Pancreas (tissue), 10 donors: Measurements from ENCODE around the gene FBXO27. TPM values are rescaled to one million over a fixed set of nuclear protein-coding genes. Genes with fewer than 3 reads are reported as not detected.
A peak's percentile ranks its signal among the peaks of the same experiment; 100 is the strongest.

Source experiments
- ATAC-seq, 4 donors: fragments of 200-7000 bp; cut with Tn5 transposase; one replicate each; pipeline versions ENCODE4 v1.8.0 to v1.9.1; 2020; ENCODE audit warnings: mild to moderate bottlenecking in 4 of 4, moderate library complexity in 4 of 4
- DNase-seq, 6 donors: peaks; one replicate each; pipeline ENCODE4 v3.0.0-alpha.2; 2020
- FAIRE-seq: peaks from 2 replicates; lab custom pipeline; 2012; peaks lifted over from hg19 to GRCh38; lab: Jason Lieb, UNC
- H3K27ac ChIP-seq, 4 donors: fragments of 200-600 bp; sonication (generic); 1 replicate in 3 of 4; 2 replicates in 1 of 4; pipeline versions ENCODE4 v1.5.0 to v1.8.0; 2020
- H3K27me3 ChIP-seq, 4 donors: fragments of 200-600 bp; one replicate each; pipeline ENCODE4 v1.8.0; 2021
- H3K36me3 ChIP-seq, 3 donors: fragments of 200-600 bp; sonication (generic) in 1 of 3; one replicate each; pipeline versions ENCODE4 v1.5.0 to v1.8.0; 2020 to 2021
- H3K4me1 ChIP-seq, 3 donors: fragments of 200-600 bp; one replicate each; pipeline ENCODE4 v1.8.0; 2021
- H3K4me3 ChIP-seq, 4 donors: fragments of 200-600 bp; sonication (generic) in 2 of 4; one replicate each; pipeline versions ENCODE4 v1.5.0 to v1.8.0; 2020 to 2021
- H3K9me3 ChIP-seq, 4 donors: fragments of 200-600 bp; one replicate each; pipeline ENCODE4 v1.8.0; 2021
- WGBS, 2 donors: extraction: QIAGEN DNeasy Blood & Tissue Kit; methylation state at CpG; one replicate each; pipeline ENCODE4 v1.1.7; 2013; 5-methylcytosine and 5-hydroxymethylcytosine counted together
- intact Hi-C, 3 donors: fragments of 100-400 bp; cut with DNase I; formaldehyde crosslinking; loops; one replicate each; pipeline versions ENCODE4 v1.11.1 to v1.14.2; 2022
- polyA plus RNA-seq, 2 donors: library from polyadenylated mRNA; stranded (reverse); fragments of 200-250 nt; gene quantifications; one replicate each; pipeline ENCODE4 v1.2.3, GENCODE V29; 2013
- total RNA-seq, 6 donors: library from RNA; stranded (reverse); fragmentation: NEBNext Ultra II Directional in 4 of 6; extraction: Animal tissue kit (Norgen Biotek cat#: 25700) in 4 of 6; gene quantifications; one replicate each; pipeline versions ENCODE4 v1.2.1 to v1.2.4, GENCODE V29; 2021 to 2023
- TF ChIP-seq, protein P1 (sequence below), 4 donors: fragments of 200-600 bp; sonication (generic) in 3 of 4; IDR thresholded peaks; one replicate each; pipeline versions ENCODE4 v1.5.0 to v1.8.0; 2021; ENCODE audit warnings: antibody characterized with exemption in 4 of 4
- donor health status: healthy with polysubstance abuse.
- donor health status: DM: no; HTN: no; CAD: no; lungs with moderate emphysema.
- donor health status: DM: no; HTN: no; CAD: no.
- donor health status: control.
- donor health status: control.
- donor health status: Bipolar disorder and iron deficiency.
- donor health status: DM: yes; HTN: yes; CAD: no.
- donor health status: DM: no; HTN: no; CAD: no.
- donor health status: DM: no; HTN: no; CAD: no.
- donor health status: DM: yes; HTN: yes; CAD: no.

FBXO27 gene
- total and polyA plus RNA-seq, 8 donors: 1.0 to 5.5 (median 3.8) TPM

DNA sequence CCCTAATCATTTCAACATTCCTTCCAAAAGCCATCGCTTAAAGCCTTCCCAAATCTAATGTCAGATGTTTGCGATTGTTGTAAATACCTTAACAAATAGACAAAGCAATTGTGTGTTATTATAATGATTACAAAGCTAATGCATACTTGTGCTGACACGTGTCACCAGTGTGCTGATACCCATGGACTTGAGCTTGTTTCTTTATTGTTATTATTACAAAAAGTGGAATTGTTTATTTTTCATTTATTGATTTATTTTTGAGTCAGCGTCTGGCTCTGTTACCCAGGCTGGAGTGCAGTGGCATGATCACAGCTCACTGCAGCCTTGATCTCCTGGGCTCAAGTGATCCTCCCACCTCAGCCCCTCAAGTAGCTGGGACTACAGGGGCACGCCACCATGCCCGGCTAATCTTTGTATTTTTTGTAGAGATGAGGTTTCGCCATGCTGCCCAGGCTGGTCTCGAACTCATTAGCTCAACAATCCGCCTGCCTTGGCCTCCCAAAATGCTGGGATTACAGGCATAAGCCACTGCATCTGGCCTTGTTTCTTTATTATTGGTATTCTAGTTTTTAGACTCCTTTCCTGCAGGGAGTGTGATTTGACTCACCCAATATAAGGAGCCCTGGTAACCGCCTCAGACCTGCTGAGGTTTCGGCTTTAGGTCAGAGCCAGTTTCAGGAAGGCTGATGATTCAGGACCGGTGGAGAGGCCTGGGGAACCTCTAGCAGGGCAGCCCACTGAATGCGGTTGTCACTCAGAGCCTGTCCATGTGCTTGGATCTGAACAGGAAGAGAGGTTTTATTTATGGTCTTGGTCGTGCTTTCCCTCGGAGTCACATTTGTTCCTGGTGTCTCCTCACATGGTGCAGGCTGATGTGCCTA, 54.7 kb downstream of the FBXO27 start:
- DNase-seq (no peak), FAIRE-seq (no peak)
- peak overlapping the region in 1 of 4 donors; percentile 16 for H3K27ac ChIP-seq

DNA sequence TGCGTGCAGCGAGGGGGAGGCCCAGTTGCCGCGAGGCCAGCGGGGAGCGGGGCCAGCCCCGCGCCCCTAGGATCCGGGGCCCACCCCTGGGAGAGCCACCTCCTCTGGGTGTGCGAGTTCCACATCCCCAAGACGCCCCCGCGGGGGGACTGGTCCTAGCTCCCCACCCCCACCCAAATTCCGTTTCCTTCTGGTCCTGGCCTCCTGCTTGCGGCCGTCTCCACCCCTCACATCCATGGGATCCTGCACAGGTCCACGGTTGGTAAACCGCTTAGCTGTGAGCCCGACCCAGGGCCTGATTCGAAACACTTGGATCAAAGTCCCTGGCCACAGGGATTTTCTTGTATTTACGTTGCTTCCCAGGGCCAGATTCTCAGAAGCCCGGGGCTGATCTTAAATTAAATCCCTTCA, 56.5 kb downstream of the FBXO27 start:
- DNase-seq (peak in 4 of 6 donors; percentile 28 to 60 (median 33)), ATAC-seq (peak; percentile 36 to 52 (median 47)), FAIRE-seq (no peak)
- no peaks in the 10 kb centered on the region for H3K9me3 ChIP-seq
- peak overlapping the region; percentile 64 to 90 (median 76) for H3K27ac ChIP-seq
- intact Hi-C loops: no loop called here
- no peaks in the 10 kb centered on the region for H3K27me3 ChIP-seq
- H3K36me3 ChIP-seq: no peaks in the 10 kb centered on the region
- peaks cover 4 to 21% (median 12%) of the 10 kb centered on the region in 3 donors for H3K4me1 ChIP-seq
- H3K4me3 ChIP-seq: peak overlapping the region; percentile 55 to 80 (median 62)
- WGBS, 2 donors: 1 to 6% methylated on average over 9 to 22 of the region's 22 CpGs
- TF ChIP-seq, protein P1, sequence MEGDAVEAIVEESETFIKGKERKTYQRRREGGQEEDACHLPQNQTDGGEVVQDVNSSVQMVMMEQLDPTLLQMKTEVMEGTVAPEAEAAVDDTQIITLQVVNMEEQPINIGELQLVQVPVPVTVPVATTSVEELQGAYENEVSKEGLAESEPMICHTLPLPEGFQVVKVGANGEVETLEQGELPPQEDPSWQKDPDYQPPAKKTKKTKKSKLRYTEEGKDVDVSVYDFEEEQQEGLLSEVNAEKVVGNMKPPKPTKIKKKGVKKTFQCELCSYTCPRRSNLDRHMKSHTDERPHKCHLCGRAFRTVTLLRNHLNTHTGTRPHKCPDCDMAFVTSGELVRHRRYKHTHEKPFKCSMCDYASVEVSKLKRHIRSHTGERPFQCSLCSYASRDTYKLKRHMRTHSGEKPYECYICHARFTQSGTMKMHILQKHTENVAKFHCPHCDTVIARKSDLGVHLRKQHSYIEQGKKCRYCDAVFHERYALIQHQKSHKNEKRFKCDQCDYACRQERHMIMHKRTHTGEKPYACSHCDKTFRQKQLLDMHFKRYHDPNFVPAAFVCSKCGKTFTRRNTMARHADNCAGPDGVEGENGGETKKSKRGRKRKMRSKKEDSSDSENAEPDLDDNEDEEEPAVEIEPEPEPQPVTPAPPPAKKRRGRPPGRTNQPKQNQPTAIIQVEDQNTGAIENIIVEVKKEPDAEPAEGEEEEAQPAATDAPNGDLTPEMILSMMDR (IDR thresholded peaks at IDR 0.05): no peak

More for the DNA sequence above, 54.7 kb downstream of the FBXO27 start:
- no peaks in the 10 kb centered on the region for H3K9me3 ChIP-seq
- TF ChIP-seq, protein P1 (IDR thresholded peaks at IDR 0.05): no peak
- no peaks in the 10 kb centered on the region for H3K27me3 ChIP-seq
- H3K36me3 ChIP-seq: no peaks in the 10 kb centered on the region
- H3K4me1 ChIP-seq: peaks cover 4 to 21% (median 12%) of the 10 kb centered on the region in 3 donors
- no peak for ATAC-seq
- 74 to 77% methylated on average over 15 of the region's 15 CpGs for WGBS, 2 donors
- intact Hi-C loops: no loop called here
- no peak overlapping the region for H3K4me3 ChIP-seq

DNA sequence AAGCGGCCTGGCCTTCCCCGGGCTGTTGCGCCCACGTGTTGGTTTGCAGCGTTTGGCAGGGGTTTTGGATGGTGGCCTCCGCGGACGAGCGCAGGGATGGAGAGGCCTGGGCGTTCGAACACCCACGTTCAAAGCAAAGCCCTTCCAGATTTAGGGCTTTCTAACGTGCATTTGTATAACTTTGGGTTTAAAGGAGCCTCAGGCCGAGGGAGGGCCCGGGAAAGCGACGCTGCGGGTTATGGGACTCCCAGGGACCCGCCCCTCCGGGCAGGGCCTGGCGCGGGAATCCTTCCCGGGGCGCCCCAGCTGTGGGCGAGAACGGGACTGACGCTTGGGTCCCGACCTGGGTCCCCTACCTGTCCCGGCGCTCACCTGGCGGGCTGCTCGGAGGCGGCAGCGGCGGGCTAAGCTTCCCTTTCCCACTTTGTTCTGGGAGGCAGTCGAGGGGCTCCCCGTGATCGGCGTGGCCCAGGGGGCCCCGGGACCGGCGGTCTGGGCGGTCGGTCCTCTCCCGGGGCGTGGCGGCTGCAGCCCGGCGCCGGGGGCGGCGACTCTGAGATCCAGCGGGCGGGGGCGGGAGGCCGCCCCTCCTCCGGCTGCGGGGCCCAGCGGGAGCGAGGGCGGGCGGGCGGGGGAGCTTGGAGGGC, 57.0 kb downstream of the FBXO27 start, which contains the start of gene FBXO17:
Gene FBXO17 (minus strand): TSS at position 529 of the 647 bp plus-strand sequence. CDS start 25,423 bp downstream, outside the sequence.
- Histone ChIP-seq H3K36me3 (no peaks in the 10 kb centered on the region), H3K27ac (peak within 1 kb of the TSS; percentile 64 to 90 (median 76)), H3K4me1 (peaks cover 4 to 21% (median 12%) of the 10 kb centered on the region in 3 donors), H3K4me3 (peak within 1 kb of the TSS; percentile 55 to 80 (median 62)), H3K27me3 (no peaks in the 10 kb centered on the region), H3K9me3 (no peaks in the 10 kb centered on the region)
- FAIRE-seq (no peak), ATAC-seq (peak; percentile 71 to 83 (median 80)), DNase-seq (peak; percentile 43 to 81 (median 56))
- WGBS, 2 donors: 0 to 1% methylated on average over 43 to 63 of the region's 63 CpGs
- TF ChIP-seq, protein P1 (IDR thresholded peaks at IDR 0.05): no peak
- intact Hi-C loops: no loop called here

DNA sequence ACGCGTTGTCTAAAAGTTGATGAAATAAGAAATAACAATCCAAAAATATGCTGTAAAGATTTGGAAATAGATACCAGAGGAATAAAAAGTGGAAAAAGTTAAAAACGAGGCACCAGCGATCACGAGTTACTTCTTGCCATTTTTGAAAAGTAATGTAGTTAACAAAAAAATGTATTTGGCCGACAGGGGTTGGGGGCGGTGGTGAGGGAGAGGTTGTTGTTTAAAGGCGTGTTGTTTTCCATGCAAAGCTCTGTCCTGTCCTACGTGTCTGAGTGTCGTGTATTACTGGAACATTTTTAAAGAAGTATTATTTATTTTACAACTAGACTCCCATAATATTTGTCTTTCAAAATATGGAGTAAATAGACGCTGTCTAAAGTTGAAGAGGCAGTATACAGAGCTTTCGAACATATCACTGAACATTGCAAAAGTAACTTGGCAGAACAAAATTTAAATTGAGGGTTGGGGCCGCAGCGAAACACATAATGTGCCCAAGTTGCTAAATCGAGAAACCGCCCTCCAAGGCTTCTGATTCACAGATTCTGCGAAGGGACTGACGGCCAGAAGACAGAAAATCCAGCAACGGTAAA, 57.6 kb downstream of the FBXO27 start:
- no peak for FAIRE-seq
- TF ChIP-seq, protein P1 (IDR thresholded peaks at IDR 0.05): no peak

More for the DNA sequence above, 57.6 kb downstream of the FBXO27 start:
- ATAC-seq (no peak), DNase-seq (no peak)
- H3K27ac ChIP-seq: peak overlapping the region in 3 of 4 donors; percentile 64 to 90 (median 83)
- H3K36me3 ChIP-seq: no peaks in the 10 kb centered on the region
- H3K4me3 ChIP-seq: peak overlapping the region; percentile 55 to 80 (median 62)
- intact Hi-C loops: no loop called here
- H3K27me3 ChIP-seq: no peaks in the 10 kb centered on the region
- H3K9me3 ChIP-seq: no peaks in the 10 kb centered on the region
- peaks cover 4 to 21% (median 12%) of the 10 kb centered on the region in 3 donors for H3K4me1 ChIP-seq
- 20 to 21% methylated on average over 19 of the region's 19 CpGs for WGBS, 2 donors

Other genes starting within 250 kb of the FBXO27 start
- not detected for gene LGALS7B, start 243.3 kb downstream of the FBXO27 start, total RNA-seq
- under 1 TPM in 1 of 2 donors, not detected in 1; 0.38 TPM for gene LGALS7B, start 243.3 kb downstream of the FBXO27 start, polyA plus RNA-seq
- gene LGALS4, start 219.6 kb downstream of the FBXO27 start, total RNA-seq: 10 to 100 TPM; 14.2 to 87.7 (median 63.7) TPM
- gene LGALS4, start 219.6 kb downstream of the FBXO27 start, polyA plus RNA-seq: 100 to 1,000 TPM in 1 of 2 donors, 10 to 100 TPM in 1; 80.9 to 135 TPM
- gene ECH1, start 200.8 kb downstream of the FBXO27 start, total RNA-seq: 100 to 1,000 TPM in 1 of 6 donors, 10 to 100 TPM in 5; 70.7 to 126 (median 92.5) TPM
- gene ECH1, start 200.8 kb downstream of the FBXO27 start, polyA plus RNA-seq: 100 to 1,000 TPM; 112 to 197 TPM
- 100 to 1,000 TPM in 4 of 6 donors, 10 to 100 TPM in 2; 97.0 to 161 (median 129) TPM for gene HNRNPL, start 182.6 kb downstream of the FBXO27 start, total RNA-seq
- gene HNRNPL, start 182.6 kb downstream of the FBXO27 start, polyA plus RNA-seq: 100 to 1,000 TPM in 1 of 2 donors, 10 to 100 TPM in 1; 89.2 to 128 TPM
- gene RINL, start 154.3 kb downstream of the FBXO27 start, total RNA-seq: 10 to 100 TPM in 4 of 6 donors, 1 to 10 TPM in 2; 6.5 to 16.9 (median 10.5) TPM
- 10 to 100 TPM; 17.6 to 26.2 TPM for gene RINL, start 154.3 kb downstream of the FBXO27 start, polyA plus RNA-seq
- 10 to 100 TPM; 16.2 to 27.0 (median 19.0) TPM for gene SIRT2, start 132.9 kb downstream of the FBXO27 start, total RNA-seq
- 10 to 100 TPM; 33.5 to 44.4 TPM for gene SIRT2, start 132.9 kb downstream of the FBXO27 start, polyA plus RNA-seq
- 10 to 100 TPM in 2 of 6 donors, 1 to 10 TPM in 4; 6.8 to 14.3 (median 9.3) TPM for gene NFKBIB, start 132.6 kb downstream of the FBXO27 start, total RNA-seq
- 10 to 100 TPM; 12.3 to 26.8 TPM for gene NFKBIB, start 132.6 kb downstream of the FBXO27 start, polyA plus RNA-seq
- gene CCER2, start 120.4 kb downstream of the FBXO27 start, total RNA-seq: under 1 TPM in 5 of 6 donors, not detected in 1; 0.17 to 0.22 (median 0.19) TPM
- gene CCER2, start 120.4 kb downstream of the FBXO27 start, polyA plus RNA-seq: 1 to 10 TPM; 1.2 to 3.3 TPM
- gene SARS2, start 101.8 kb downstream of the FBXO27 start, total RNA-seq: 10 to 100 TPM in 5 of 6 donors, 1 to 10 TPM in 1; 8.8 to 21.8 (median 14.0) TPM
- 10 to 100 TPM; 73.2 to 80.6 TPM for gene SARS2, start 101.8 kb downstream of the FBXO27 start, polyA plus RNA-seq
- 10 to 100 TPM in 5 of 6 donors, 1 to 10 TPM in 1; 9.8 to 17.5 (median 14.0) TPM for gene MRPS12, start 101.6 kb downstream of the FBXO27 start, total RNA-seq
- gene MRPS12, start 101.6 kb downstream of the FBXO27 start, polyA plus RNA-seq: 10 to 100 TPM; 13.8 to 19.5 TPM
- gene FBXO17, start 56.8 kb downstream of the FBXO27 start, total RNA-seq: 10 to 100 TPM in 1 of 6 donors, 1 to 10 TPM in 5; 5.8 to 10.1 (median 7.4) TPM
- 10 to 100 TPM; 11.8 to 13.8 TPM for gene FBXO17, start 56.8 kb downstream of the FBXO27 start, polyA plus RNA-seq
- under 1 TPM in 1 of 6 donors, not detected in 5; 0.09 TPM for gene ACP7, start 51.8 kb upstream of the FBXO27 start, total RNA-seq
- gene ACP7, start 51.8 kb upstream of the FBXO27 start, polyA plus RNA-seq: under 1 TPM; 0.11 to 0.42 TPM
- gene PAK4, start 93.2 kb upstream of the FBXO27 start, total RNA-seq: 10 to 100 TPM; 19.4 to 37.2 (median 28.5) TPM
- 10 to 100 TPM; 29.9 to 38.4 TPM for gene PAK4, start 93.2 kb upstream of the FBXO27 start, polyA plus RNA-seq
- gene NCCRP1, start 164.4 kb upstream of the FBXO27 start, total RNA-seq: 1 to 10 TPM; 1.6 to 8.5 (median 4.1) TPM
- 1 to 10 TPM in 1 of 2 donors, under 1 TPM in 1; 0.96 to 1.7 TPM for gene NCCRP1, start 164.4 kb upstream of the FBXO27 start, polyA plus RNA-seq
- gene SYCN, start 171.7 kb upstream of the FBXO27 start, total RNA-seq: 1,000 to 10,000 TPM; 1,282 to 3,883 (median 2,778) TPM
- gene SYCN, start 171.7 kb upstream of the FBXO27 start, polyA plus RNA-seq: 1,000 to 10,000 TPM; 1,825 to 2,558 TPM
- not detected for gene IFNL3, start 212.5 kb upstream of the FBXO27 start, total RNA-seq
- gene IFNL3, start 212.5 kb upstream of the FBXO27 start, polyA plus RNA-seq: not detected
- gene IFNL4, start 216.3 kb upstream of the FBXO27 start, total RNA-seq: not detected
- under 1 TPM in 1 of 2 donors, not detected in 1; 0.09 TPM for gene IFNL4, start 216.3 kb upstream of the FBXO27 start, polyA plus RNA-seq
- gene IFNL2, start 235.8 kb upstream of the FBXO27 start, total RNA-seq: not detected
- not detected for gene IFNL2, start 235.8 kb upstream of the FBXO27 start, polyA plus RNA-seq